Activated CD8-positive, alpha-beta memory T cell treated with anti-CD3 and anti-CD28 coated beads, Interleukin-2, amount 10 ng/mL, durations not matched to agents 7 days and 5 days (primary cell): ENCODE data around the gene ZNF594. TPM values are rescaled to one million over a fixed set of nuclear protein-coding genes. Genes with fewer than 3 reads are reported as not detected.
"Not testable (repeated sequence)": the region's sequence is repeated elsewhere in the genome, so short reads cannot be mapped to it uniquely, and the experiment has no call there.

Experiments
- ATAC-seq: fragments of 150-1000 bp; cut with Tn5 transposase; one replicate; pipeline ENCODE4 v1.10.0; 2021; ENCODE audit warnings: moderate library complexity
- CTCF ChIA-PET: fragments of 350-600 bp; sonication (Branson Sonifier 250); formaldehyde crosslinking; loops from one replicate; lab custom pipeline; 2021; ENCODE audit warnings: antibody characterized with exemption; lab: Charles Lee
- DNase-seq: peaks from one replicate; pipeline ENCODE4 v3.0.0-alpha.2; 2020
- H3K27ac Mint-ChIP-seq: one replicate; pipeline ENCODE4 v1.8.0; 2021; ENCODE audit warnings: mild to moderate bottlenecking, mixed read lengths
- H3K27me3 Mint-ChIP-seq: one replicate; pipeline ENCODE4 v1.8.0; 2021; ENCODE audit warnings: mixed read lengths
- H3K36me3 Mint-ChIP-seq: one replicate; pipeline ENCODE4 v1.8.0; 2021; ENCODE audit warnings: mild to moderate bottlenecking, mixed read lengths
- H3K4me1 Mint-ChIP-seq: one replicate; pipeline ENCODE4 v1.8.0; 2021; ENCODE audit warnings: mixed read lengths
- H3K4me3 Mint-ChIP-seq: one replicate; pipeline ENCODE4 v1.8.0; 2021; ENCODE audit warnings: mild to moderate bottlenecking, moderate library complexity, mixed read lengths
- H3K9me3 Mint-ChIP-seq: one replicate; pipeline ENCODE4 v1.8.0; 2022; ENCODE audit warnings: low read depth, mixed read lengths
- total RNA-seq, 2 experiments: library from RNA; stranded (reverse); gene quantifications; one replicate each; pipeline ENCODE4 v1.2.3, GENCODE V29; 2021

Gene ZNF594
- total RNA-seq, 2 experiments from 2014 or later, result 10.5 to 11.3 TPM

DNA sequence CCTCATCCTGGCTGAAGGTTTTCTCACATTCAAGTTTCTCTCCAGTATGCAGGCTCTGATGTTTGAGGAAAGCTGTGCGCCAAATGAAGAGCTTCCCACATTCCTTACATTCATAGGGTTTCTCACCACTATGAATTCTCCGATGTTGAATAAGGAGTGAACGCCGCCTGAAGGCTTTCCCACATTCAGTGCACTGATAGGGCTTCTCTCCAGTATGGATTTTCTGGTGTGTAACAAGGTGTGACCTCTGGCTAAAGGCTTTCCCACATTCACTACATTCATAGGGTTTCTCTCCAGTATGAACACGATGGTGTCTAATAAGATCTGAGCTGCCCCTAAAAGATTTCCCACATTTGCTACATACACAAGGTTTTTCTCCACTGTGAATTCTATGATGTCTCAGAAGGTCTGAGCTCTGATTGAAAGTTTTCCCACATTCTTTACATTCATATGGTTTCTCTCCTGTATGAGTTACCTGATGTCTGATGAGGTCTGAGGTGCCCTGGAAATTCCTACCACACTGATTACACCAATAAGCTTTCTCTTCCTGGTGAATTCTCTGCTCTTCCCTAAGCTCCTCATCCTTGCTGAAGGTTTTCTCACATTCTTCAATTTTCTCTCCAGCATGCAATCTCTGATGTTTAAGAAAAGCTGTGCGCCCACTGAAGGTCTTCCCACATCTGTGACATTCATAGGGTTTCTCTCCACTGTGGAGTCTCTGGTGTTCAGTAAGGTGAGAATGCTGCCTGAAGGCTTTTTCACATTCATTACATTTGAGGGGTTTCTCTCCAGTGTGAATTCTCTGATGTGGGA lies 8.9 kb downstream of the ZNF594 start:
- H3K4me3 Mint-ChIP-seq, result no peak overlapping the region
- CTCF ChIA-PET, result interaction anchor here (1.3 to 3.6 kb wide), 2 partner anchors 8 to 12 kb away, joined by 3 to 11 read pairs; partner anchors contain the start of gene ZNF594
- no peaks in the 10 kb centered on the region for H3K27me3 Mint-ChIP-seq
- peaks cover 4% of the 10 kb centered on the region for H3K4me1 Mint-ChIP-seq
- H3K36me3 Mint-ChIP-seq, result peaks cover 75% of the 10 kb centered on the region
- peaks cover 49% of the 10 kb centered on the region for H3K9me3 Mint-ChIP-seq
- DNase-seq (no peak), ATAC-seq (no peak)
- H3K27ac Mint-ChIP-seq, result no peak overlapping the region

DNA sequence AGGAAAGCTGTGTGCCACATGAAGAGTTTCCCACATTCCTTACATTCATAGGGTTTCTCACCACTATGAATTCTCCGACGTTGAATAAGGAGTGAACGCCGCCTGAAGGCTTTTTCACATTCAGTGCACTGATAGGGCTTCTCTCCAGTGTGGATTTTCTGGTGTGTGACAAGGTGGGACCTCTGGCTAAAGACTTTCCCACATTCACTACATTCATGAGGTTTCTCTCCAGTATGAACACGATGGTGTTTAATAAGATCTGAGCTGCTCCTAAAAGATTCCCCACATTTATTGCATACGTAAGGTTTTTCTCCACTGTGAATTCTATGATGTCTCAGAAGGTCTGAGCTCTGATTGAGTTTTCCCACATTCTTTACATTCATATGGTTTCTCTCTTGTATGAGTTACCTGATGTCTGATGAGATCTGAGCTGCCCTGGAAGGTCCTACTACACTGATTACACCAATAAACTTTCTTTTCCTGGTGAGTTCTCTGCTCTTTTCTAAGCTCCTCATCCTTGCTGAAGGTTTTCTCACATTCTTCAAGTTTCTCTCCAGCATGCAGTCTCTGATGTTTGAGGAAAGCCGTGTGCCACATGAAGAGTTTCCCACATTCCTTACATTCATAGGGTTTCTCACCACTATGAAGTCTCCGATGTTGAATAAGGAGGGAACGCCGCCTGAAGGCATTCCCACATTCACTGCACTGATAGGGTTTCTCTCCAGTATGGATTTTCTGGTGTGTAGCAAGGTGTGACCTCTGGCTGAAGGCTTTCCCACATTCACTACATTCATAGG lies 10.0 kb downstream of the ZNF594 start:
- ATAC-seq, result no peak
- H3K36me3 Mint-ChIP-seq, result peaks cover 71% of the 10 kb centered on the region

DNA sequence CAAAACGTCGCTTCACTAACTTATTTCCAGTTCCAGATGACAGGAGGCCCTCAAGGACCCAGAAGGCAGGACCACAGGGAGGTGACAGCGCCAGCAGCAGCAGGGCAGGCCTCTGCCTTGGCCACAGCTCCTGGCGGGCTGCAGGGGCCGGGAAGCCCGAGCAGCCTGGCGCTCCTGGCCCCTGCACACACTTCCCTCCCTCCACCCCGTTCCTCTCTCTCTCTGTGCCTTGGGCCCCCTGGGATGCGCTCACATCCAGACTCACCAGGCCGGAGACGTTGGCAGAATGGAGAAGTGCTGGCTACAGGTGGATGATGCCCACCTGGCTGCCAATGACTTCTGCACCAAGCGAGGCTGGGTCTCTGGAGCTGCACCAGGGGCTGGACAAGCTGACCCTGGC lies 12.7 kb downstream of the ZNF594 start:
- DNase-seq, result no peak
- CTCF ChIA-PET, result no interaction called here
- Mint-ChIP-seq H3K36me3 (peaks cover 66% of the 10 kb centered on the region), H3K27ac (no peak overlapping the region), H3K27me3 (no peaks in the 10 kb centered on the region), H3K4me3 (no peak overlapping the region), H3K4me1 (no peaks in the 10 kb centered on the region), H3K9me3 (peaks cover 39% of the 10 kb centered on the region)
- ATAC-seq, result no peak

More for the DNA sequence above, 10.0 kb downstream of the ZNF594 start:
- DNase-seq, result no peak
- H3K9me3 Mint-ChIP-seq, result peaks cover 42% of the 10 kb centered on the region
- CTCF ChIA-PET, result interaction anchor here (1.3 to 3.6 kb wide), 2 partner anchors 9 to 13 kb away, joined by 3 to 11 read pairs; partner anchors contain the start of gene ZNF594
- H3K27me3 Mint-ChIP-seq, result no peaks in the 10 kb centered on the region
- no peak overlapping the region for H3K27ac Mint-ChIP-seq
- no peak overlapping the region for H3K4me3 Mint-ChIP-seq
- H3K4me1 Mint-ChIP-seq, result peaks cover 4% of the 10 kb centered on the region

DNA sequence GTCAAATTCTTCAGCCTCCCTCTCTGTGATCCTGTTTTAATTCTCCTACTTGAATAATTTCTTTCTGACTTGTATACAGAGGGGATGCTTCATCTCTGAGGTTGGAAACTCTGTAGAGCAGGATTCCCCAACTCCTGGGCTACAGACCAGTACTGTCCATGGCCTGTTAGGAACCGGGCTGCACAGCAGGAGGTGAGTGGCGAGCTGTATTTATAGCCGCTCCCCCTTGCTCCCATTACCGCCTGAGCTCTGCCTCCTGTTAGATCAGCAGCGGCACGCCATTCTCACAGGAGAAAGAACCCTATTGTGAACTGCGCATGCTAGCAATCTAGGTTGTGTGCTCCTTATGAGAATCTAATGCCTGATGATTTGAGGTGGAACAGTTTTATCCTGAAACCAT lies 16.6 kb downstream of the ZNF594 start:
- ATAC-seq, H3K4me3 Mint-ChIP-seq, H3K27me3 Mint-ChIP-seq, H3K27ac Mint-ChIP-seq, CTCF ChIA-PET, DNase-seq, H3K4me1 Mint-ChIP-seq: not testable (repeated sequence)
- Mint-ChIP-seq H3K9me3 (peaks cover 12% of the 10 kb centered on the region), H3K36me3 (peaks cover 37% of the 10 kb centered on the region)

DNA sequence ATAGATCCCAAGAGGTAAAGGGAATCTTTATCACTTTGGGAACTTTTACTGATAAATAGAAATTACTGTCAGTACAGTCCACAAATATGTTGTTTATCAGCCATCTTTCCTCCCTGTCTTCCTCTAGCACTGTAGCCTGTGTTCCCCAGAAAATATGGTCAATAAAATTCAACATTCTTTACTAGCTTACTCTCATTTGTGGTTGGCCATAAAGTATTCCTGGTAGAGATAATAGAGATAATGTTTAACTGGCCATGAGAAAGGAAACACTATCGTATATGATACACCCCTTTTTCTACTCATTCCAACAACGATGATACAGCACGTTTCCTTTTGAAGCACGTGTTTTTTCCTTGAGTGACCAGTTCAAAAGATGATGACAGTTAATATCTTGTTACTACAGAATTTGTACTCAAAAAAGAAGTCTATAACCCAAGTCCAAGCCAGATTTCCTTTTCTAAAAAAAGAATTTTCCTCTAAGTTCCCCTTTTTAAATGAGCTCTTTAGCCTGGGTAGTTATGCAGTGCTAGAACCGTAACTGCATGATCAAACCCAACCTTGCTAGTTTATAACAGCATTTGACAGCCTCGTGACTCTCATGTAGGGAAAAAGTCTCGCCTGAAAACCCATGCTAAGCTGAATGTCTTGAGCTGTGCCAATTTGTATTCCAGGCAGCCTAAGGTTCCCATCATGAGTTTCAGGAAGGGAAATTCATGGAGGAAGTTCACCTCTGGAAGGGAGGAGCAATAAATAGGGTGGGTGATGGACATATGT lies 25.7 kb downstream of the ZNF594 start:
- H3K9me3 Mint-ChIP-seq, H3K4me3 Mint-ChIP-seq, H3K4me1 Mint-ChIP-seq, CTCF ChIA-PET, H3K27ac Mint-ChIP-seq, H3K36me3 Mint-ChIP-seq, DNase-seq, ATAC-seq: not testable (repeated sequence)
- H3K27me3 Mint-ChIP-seq, result peaks cover 12% of the 10 kb centered on the region

DNA sequence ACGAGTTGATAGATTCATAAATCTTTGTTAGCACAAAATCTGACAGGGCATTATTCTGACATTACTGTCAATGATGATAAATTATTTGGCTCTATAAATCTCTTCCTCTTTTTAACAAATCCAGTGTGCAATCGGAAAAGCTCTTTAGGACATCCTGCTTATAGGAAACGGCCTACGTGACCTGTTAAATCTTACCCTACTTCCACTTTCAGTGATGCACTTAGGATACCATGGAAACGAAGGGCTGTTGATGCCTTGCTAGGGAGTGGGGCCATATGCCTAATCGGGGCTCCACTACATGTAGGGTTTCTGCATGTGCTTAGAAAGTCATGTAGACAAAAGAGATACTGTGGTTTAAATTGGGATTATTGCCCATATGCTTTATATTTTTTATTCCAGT lies 27.2 kb downstream of the ZNF594 start:
- Mint-ChIP-seq H3K9me3 (peaks cover 3% of the 10 kb centered on the region), H3K27me3 (peaks cover 15% of the 10 kb centered on the region), H3K4me3 (no peak overlapping the region), H3K27ac (no peak overlapping the region), H3K4me1 (no peaks in the 10 kb centered on the region), H3K36me3 (peaks cover 1% of the 10 kb centered on the region)
- no peak for DNase-seq
- CTCF ChIA-PET, result no interaction called here
- no peak for ATAC-seq

DNA sequence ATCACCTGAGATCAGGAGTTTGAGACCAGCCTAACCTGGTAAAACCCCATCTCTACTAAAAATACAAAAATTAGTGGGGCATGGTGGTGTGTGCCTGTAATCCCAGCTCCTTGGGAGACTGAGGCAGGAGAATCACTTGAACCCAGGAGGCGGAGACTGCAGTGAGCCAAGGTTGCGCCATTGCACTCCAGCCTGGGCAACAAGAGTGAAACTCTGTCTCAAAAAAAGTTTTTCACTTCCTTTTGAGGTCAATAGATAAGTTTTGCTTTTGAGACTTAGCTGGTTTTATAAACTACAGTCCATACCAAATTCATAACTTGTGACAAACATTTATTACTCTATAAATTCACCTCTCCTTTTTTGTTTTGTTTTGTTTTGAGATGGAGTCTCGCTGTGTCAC lies 29.9 kb downstream of the ZNF594 start:
- H3K27me3 Mint-ChIP-seq, result peaks cover 27% of the 10 kb centered on the region
- not testable (repeated sequence) for H3K4me1 Mint-ChIP-seq, H3K4me3 Mint-ChIP-seq, H3K36me3 Mint-ChIP-seq, ATAC-seq, H3K9me3 Mint-ChIP-seq, DNase-seq, H3K27ac Mint-ChIP-seq
- CTCF ChIA-PET, result interaction anchor here (0.6 kb wide), 1 partner anchor 9 kb away, joined by 4 read pairs; no protein-coding TSS in a partner anchor

DNA sequence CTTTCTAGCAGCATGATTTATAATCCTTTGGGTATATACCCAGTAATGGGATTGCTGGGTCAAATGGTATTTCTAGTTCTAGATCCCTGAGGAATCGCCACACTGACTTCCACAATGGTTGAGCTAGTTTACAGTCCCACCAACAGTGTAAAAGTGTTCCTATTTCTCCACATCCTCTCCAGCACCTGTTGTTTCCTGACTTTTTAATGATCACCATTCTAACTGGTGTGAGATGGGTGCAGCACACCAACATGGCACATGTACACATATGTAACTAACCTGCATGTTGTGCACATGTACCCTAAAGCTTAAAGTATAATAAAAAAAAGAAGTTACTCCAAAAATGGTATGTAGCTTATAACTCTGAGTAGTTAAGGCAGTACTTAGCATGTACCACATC lies 31.0 kb downstream of the ZNF594 start:
- H3K27ac Mint-ChIP-seq, H3K4me1 Mint-ChIP-seq, ATAC-seq, H3K4me3 Mint-ChIP-seq, DNase-seq, H3K36me3 Mint-ChIP-seq, H3K9me3 Mint-ChIP-seq, CTCF ChIA-PET: not testable (repeated sequence)
- H3K27me3 Mint-ChIP-seq, result peaks cover 31% of the 10 kb centered on the region

DNA sequence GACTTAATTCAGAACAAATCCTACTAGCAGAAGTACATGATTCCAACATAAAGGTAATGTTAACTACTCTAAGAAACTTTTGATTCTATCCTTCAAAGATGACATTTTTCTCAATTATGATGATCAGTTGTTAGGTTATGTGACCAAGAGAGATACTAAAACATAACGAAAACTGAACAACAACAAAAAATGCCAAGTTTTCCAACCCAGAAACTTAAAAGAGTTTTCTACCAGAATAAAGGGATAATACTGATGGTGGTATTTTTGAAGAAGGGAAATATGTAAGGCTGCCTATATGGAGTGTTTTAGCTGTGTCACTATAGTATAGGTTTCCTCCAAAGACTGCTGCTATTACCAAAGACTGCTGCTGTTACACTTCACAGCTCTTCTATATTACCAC lies 45.5 kb downstream of the ZNF594 start:
- H3K9me3 Mint-ChIP-seq, DNase-seq, ATAC-seq, H3K4me3 Mint-ChIP-seq, CTCF ChIA-PET, H3K27ac Mint-ChIP-seq, H3K4me1 Mint-ChIP-seq, H3K36me3 Mint-ChIP-seq: not testable (repeated sequence)
- peaks cover 26% of the 10 kb centered on the region for H3K27me3 Mint-ChIP-seq

DNA sequence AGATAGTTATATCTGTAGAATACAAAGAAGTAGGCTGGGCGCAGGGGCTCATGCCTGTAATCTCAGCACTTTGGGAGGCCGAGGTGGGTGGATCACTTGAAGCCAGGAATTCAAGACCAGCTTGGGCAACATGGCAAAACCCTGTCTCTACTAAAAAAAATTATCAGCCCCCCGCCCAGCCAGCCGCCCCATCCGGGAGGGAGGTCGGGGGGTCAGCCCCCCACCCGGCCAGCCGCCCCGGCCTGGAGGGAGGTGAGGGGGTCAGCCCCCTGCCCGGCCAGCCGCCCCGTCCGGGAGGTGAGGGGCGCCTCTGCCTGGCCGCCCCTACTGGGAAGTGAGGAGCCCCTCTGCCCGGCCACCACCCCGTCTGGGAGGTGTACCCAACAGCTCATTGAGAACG lies 48.8 kb downstream of the ZNF594 start:
- H3K36me3 Mint-ChIP-seq, H3K27ac Mint-ChIP-seq, H3K9me3 Mint-ChIP-seq, CTCF ChIA-PET, H3K4me3 Mint-ChIP-seq, H3K4me1 Mint-ChIP-seq, DNase-seq, ATAC-seq: not testable (repeated sequence)
- H3K27me3 Mint-ChIP-seq, result peaks cover 19% of the 10 kb centered on the region

DNA sequence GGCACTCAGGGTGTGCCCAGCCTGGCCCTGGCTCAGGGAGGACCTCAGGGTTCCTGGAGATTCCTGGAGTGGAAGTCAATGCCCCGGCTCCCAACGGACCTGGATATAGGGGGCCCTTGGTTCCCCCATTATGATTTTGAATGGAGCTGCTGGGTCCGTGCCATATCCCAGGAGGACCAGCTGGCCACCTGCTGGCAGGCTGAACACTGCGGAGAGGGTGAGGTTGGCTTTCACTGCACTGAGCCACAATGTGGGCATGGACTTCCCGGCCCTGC lies 52.3 kb downstream of the ZNF594 start:
- no peak overlapping the region for H3K4me3 Mint-ChIP-seq
- CTCF ChIA-PET, result no interaction called here
- no peak for ATAC-seq
- no peak overlapping the region for H3K27ac Mint-ChIP-seq
- no peaks in the 10 kb centered on the region for H3K36me3 Mint-ChIP-seq
- no peaks in the 10 kb centered on the region for H3K4me1 Mint-ChIP-seq
- no peak for DNase-seq
- H3K9me3 Mint-ChIP-seq, result no peaks in the 10 kb centered on the region
- H3K27me3 Mint-ChIP-seq, result peaks cover 3% of the 10 kb centered on the region

DNA sequence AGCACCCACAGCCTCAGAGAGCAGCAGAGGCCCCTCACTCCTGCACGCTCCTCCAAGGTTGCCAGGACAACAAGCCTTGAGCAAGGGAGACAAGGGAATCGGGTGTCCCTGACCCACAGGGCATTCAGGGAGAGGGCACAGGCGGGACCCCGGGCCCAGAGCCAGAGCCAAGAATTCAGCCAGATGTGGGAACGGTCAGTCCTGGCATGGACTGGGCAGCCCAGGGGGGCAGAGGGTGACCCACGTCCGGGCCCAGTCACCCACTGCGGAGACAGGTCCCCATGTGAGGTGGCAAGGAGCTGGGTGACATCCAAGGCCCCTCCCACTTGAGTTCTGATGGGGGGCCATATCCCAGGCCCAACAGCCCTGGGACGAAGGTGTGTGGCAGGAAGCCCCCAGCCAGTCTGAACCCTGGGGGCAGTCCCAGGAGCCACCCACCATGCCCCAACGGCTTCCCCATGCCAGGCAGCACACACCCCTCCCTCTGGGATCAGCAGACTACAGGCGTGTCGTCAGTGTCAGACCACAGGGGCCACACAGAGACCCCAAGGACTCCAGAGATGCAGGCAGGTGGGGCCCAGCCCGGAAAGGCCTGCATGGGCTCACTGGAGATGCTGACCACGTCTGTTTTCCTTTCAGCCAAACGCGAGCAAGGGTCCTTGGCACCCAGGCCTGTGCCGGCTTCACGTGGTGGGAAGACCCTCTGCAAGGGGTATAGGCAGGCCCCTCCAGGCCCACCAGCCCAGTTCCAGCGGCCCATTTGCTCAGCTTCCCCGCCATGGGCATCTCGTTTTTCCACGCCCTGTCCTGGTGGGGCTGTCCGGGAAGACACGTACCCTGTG lies 52.8 kb downstream of the ZNF594 start:
- CTCF ChIA-PET, result no interaction called here
- H3K4me3 Mint-ChIP-seq, result no peak overlapping the region
- no peak overlapping the region for H3K27ac Mint-ChIP-seq
- ATAC-seq (no peak), DNase-seq (no peak)
- H3K27me3 Mint-ChIP-seq, result peaks cover 2% of the 10 kb centered on the region
- H3K9me3 Mint-ChIP-seq, result no peaks in the 10 kb centered on the region
- H3K36me3 Mint-ChIP-seq, result no peaks in the 10 kb centered on the region
- no peaks in the 10 kb centered on the region for H3K4me1 Mint-ChIP-seq

DNA sequence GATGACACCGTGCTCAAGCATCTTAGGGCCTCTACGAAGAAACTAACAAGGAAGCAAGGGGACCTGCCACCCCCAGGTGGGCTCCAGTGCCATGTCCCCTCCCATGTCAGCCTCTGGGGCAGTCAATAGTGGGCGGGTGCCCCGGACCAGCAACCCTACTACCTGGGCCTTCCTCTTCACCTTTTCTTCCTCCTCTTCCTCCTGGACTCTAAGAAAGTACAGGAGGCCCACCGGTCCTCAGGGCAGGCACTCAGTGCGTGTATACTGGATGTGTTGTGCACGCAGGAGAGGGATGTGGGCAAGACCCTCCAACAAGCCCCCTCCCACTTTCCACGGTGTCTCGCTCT lies 53.5 kb downstream of the ZNF594 start:
- CTCF ChIA-PET, H3K27ac Mint-ChIP-seq, H3K36me3 Mint-ChIP-seq, H3K4me3 Mint-ChIP-seq, DNase-seq, ATAC-seq, H3K27me3 Mint-ChIP-seq, H3K4me1 Mint-ChIP-seq, H3K9me3 Mint-ChIP-seq: not testable (repeated sequence)
